Parathyroid adenoma (tissue), 2 donors: ENCODE results near the gene FGF23.

Experiments used
- H2AFZ ChIP-seq: fragments of 300-600 bp; sonication (generic); one replicate; pipeline ENCODE4 v1.7.0; 2017; ENCODE audit warnings: antibody characterized with exemption, mild to moderate bottlenecking
- H3K27ac ChIP-seq: fragments of 300-600 bp; sonication (generic); one replicate; pipeline ENCODE4 v1.7.0; 2017
- H3K27me3 ChIP-seq: fragments of 300-600 bp; sonication (generic); one replicate; pipeline ENCODE4 v1.7.0; 2017; ENCODE audit warnings: low read length; ENCODE audit not compliant: control insufficient read depth, insufficient read depth
- H3K36me3 ChIP-seq: fragments of 300-600 bp; sonication (generic); one replicate; pipeline ENCODE4 v1.7.0; 2017; ENCODE audit warnings: low read length; ENCODE audit not compliant: control insufficient read depth, insufficient read depth
- H3K4me1 ChIP-seq: fragments of 300-600 bp; sonication (generic); one replicate; pipeline ENCODE4 v1.7.0; 2017; ENCODE audit warnings: control low read depth
- H3K4me2 ChIP-seq: fragments of 300-600 bp; sonication (generic); one replicate; pipeline ENCODE4 v1.7.0; 2017; ENCODE audit warnings: low read length
- H3K4me3 ChIP-seq: fragments of 300-600 bp; sonication (generic); one replicate; pipeline ENCODE4 v1.7.0; 2017; ENCODE audit warnings: low read depth, low read length
- H3K79me2 ChIP-seq: fragments of 300-600 bp; sonication (generic); one replicate; pipeline ENCODE4 v1.7.0; 2017; ENCODE audit warnings: control low read depth
- H3K9ac ChIP-seq: fragments of 300-600 bp; sonication (generic); one replicate; pipeline ENCODE4 v1.7.0; 2017; ENCODE audit warnings: mild to moderate bottlenecking
- H3K9me3 ChIP-seq: fragments of 300-600 bp; sonication (generic); one replicate; pipeline ENCODE4 v1.7.0; 2017; ENCODE audit warnings: low read length; ENCODE audit not compliant: control insufficient read depth
- TF ChIP-seq, protein P1 (sequence below): fragments of 300-600 bp; sonication (generic); IDR thresholded peaks from one replicate; pipeline ENCODE4 v1.7.0; 2017; ENCODE audit warnings: antibody characterized with exemption, mild to moderate bottlenecking
- donor health status: primary hyperparathyroidism.

Gene FGF23

DNA sequence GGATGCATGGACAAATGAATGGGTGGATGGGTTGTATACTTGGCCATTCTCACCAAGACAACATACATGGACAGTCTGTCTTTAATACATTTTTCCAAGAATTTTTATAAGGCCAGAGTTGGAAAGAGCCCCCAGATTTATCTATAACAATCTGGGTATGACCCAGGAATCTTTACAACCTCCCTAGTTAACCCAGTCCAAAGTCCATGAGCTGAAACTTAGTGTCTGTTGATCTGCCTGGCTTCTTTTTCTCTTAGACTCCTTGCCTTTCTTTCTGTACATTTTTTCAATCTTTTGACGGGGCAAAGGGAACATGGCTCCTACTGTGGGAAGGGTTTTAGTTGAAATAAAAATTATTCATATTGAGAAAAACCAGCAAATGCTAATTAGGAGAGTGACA, 740 bp downstream of the FGF23 start:
- no peak overlapping the region for H3K4me2 ChIP-seq
- no peaks in the 10 kb centered on the region for H3K9me3 ChIP-seq
- H3K4me3 ChIP-seq = no peak overlapping the region
- H3K27me3 ChIP-seq = no peaks in the 10 kb centered on the region
- no peak overlapping the region for H3K9ac ChIP-seq
- no peaks in the 10 kb centered on the region for H3K36me3 ChIP-seq
- no peak overlapping the region for H3K27ac ChIP-seq
- no peaks in the 10 kb centered on the region for H3K79me2 ChIP-seq
- no peaks in the 10 kb centered on the region for H3K4me1 ChIP-seq
- TF ChIP-seq, protein P1, sequence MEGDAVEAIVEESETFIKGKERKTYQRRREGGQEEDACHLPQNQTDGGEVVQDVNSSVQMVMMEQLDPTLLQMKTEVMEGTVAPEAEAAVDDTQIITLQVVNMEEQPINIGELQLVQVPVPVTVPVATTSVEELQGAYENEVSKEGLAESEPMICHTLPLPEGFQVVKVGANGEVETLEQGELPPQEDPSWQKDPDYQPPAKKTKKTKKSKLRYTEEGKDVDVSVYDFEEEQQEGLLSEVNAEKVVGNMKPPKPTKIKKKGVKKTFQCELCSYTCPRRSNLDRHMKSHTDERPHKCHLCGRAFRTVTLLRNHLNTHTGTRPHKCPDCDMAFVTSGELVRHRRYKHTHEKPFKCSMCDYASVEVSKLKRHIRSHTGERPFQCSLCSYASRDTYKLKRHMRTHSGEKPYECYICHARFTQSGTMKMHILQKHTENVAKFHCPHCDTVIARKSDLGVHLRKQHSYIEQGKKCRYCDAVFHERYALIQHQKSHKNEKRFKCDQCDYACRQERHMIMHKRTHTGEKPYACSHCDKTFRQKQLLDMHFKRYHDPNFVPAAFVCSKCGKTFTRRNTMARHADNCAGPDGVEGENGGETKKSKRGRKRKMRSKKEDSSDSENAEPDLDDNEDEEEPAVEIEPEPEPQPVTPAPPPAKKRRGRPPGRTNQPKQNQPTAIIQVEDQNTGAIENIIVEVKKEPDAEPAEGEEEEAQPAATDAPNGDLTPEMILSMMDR = no peak
- no peak overlapping the region for H2AFZ ChIP-seq

DNA sequence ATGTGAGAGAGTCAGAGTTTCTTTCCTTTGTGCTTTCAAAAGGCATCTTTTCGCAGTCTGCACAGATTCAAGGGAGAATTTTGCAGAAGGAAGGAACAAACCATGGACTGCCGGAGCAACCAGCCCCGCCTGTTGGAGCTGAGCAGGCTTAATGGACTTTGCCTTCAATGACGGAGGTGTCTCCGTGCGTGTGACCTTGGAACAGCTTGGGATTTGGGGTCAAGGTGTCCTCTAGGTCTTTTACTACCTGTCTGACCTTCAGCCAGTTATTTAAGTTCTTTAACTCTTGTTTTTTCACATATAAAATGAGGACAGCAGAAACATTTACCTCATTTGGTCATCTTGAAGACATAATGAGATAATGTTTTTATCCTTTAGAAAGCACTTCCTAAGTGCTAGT, 4.1 kb downstream of the FGF23 start:
- H3K4me1 ChIP-seq = no peaks in the 10 kb centered on the region
- H3K4me2 ChIP-seq = no peak overlapping the region
- no peaks in the 10 kb centered on the region for H3K27me3 ChIP-seq
- no peak overlapping the region for H3K27ac ChIP-seq
- no peaks in the 10 kb centered on the region for H3K36me3 ChIP-seq
- H2AFZ ChIP-seq = no peak overlapping the region
- H3K79me2 ChIP-seq = no peaks in the 10 kb centered on the region
- no peak overlapping the region for H3K9ac ChIP-seq
- TF ChIP-seq, protein P1 = no peak
- no peaks in the 10 kb centered on the region for H3K9me3 ChIP-seq
- no peak overlapping the region for H3K4me3 ChIP-seq

DNA sequence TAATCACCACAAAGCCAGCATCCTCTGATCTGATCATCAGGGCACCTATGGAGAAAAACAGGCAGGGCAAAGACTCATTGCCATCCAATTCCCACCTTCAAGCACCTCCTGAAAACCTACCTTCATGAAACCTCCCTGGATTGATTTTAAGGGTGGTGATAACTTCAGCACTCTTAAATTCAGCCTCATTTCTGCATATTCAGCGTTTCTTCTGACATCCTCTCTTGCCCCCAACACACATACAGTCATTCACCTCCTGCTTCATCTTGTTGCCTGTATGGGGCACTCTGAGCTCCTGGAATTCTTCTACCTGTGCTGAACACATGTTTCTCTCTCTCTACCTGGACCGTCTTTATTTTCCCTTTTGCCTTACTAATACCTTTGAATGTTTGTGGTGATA, 6.9 kb downstream of the FGF23 start:
- Histone ChIP-seq H3K4me3 (no peak overlapping the region), H3K36me3 (no peaks in the 10 kb centered on the region), H2AFZ (no peak overlapping the region), H3K27me3 (no peaks in the 10 kb centered on the region), H3K4me2 (no peak overlapping the region), H3K27ac (no peak overlapping the region), H3K4me1 (no peaks in the 10 kb centered on the region), H3K9ac (no peak overlapping the region), H3K9me3 (no peaks in the 10 kb centered on the region), H3K79me2 (no peaks in the 10 kb centered on the region)
- TF ChIP-seq, protein P1 = no peak

DNA sequence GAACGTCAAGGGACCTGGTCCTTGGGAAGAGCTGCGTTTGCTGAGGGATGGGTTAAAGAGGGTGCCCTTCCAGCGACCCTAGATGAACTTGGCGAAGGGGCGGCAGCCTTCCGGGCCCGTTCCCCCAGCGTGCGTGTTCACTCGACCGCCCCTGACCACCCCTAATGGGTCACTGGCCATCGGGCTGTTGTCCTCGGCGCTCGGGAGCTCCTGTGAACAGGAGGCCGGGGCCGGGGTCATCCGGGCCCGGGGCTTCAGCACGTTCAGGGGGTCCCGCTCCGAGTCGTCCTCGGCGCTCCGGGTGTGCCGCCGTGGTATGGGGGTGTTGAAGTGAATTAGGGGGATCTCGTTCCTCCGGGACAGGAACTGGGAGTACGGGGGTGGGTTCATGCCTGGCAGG, 9.2 kb downstream of the FGF23 start:
- Histone ChIP-seq H2AFZ (no peak overlapping the region), H3K9me3 (no peaks in the 10 kb centered on the region), H3K79me2 (no peaks in the 10 kb centered on the region), H3K4me3 (no peak overlapping the region), H3K36me3 (no peaks in the 10 kb centered on the region), H3K4me2 (no peak overlapping the region), H3K9ac (no peak overlapping the region), H3K4me1 (no peaks in the 10 kb centered on the region), H3K27me3 (no peaks in the 10 kb centered on the region), H3K27ac (no peak overlapping the region)
- TF ChIP-seq, protein P1 = no peak

DNA sequence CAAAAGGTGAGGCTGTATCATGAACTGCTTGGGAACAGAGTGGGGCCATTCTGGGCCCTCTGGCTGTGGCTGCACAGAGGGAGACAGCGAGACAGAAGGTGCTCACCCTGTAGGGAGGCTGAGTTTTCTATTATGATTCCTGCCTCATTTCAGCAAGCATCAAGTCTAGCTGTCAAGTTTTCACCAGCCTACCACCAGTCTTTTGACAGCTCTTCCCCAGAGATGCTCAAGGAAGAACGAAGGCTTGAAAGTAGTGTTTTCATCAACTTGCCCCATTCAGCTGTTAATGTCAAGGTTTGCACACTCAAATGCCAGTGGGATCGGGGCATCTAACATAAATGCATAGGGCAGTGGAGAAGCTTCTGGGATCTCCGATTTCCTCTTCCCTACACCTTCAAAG, 10.0 kb downstream of the FGF23 start:
- Histone ChIP-seq H3K4me1 (no peaks in the 10 kb centered on the region), H2AFZ (no peak overlapping the region), H3K79me2 (no peaks in the 10 kb centered on the region), H3K4me3 (no peak overlapping the region), H3K27me3 (no peaks in the 10 kb centered on the region), H3K36me3 (no peaks in the 10 kb centered on the region), H3K27ac (no peak overlapping the region), H3K9me3 (no peaks in the 10 kb centered on the region), H3K9ac (no peak overlapping the region), H3K4me2 (no peak overlapping the region)
- TF ChIP-seq, protein P1 = no peak
